K562 (cell line): ENCODE results near the gene TOMT. TPM values are rescaled to one million over a fixed set of nuclear protein-coding genes. Genes with fewer than 3 reads are reported as not detected.

Experiments used
- ATAC-seq: fragments of 200-7000 bp; cut with Tn5 transposase; 3 replicates; pipeline ENCODE4 v1.9.1; 2020; ENCODE audit warnings: moderate library complexity
- BruUV-seq: library from RNA; stranded (reverse); fragments of 400-500 nt; replicated peaks from 2 replicates; lab custom pipeline; 2021; lab: Mats Ljungman, UMichigan
- CTCF ChIA-PET: fragments of 300-600 bp; formaldehyde crosslinking; extraction: SDS; loops from one replicate; lab custom pipeline; 2021; ENCODE audit warnings: low intra/inter-chr PET ratio; lab: Yijun Ruan, JAX
- POLR2A ChIA-PET: fragments of 300-600, 350-650 bp; sonication (Branson Sonifier 250); formaldehyde crosslinking; extraction: SDS; loops from one replicate; lab custom pipeline; 2021; ENCODE audit warnings: antibody characterized with exemption, inconsistent platforms; lab: Yijun Ruan, JAX
- DNase-seq, 4 experiments: peaks; one replicate each; pipeline versions ENCODE4 v3.0.0 to v3.0.0-alpha.2; 2011 to 2018; ENCODE audit warnings: low spot score in 3 of 4, mixed read lengths in 3 of 4; ENCODE audit errors: extremely low read depth in 1 of 4
- FAIRE-seq: peaks from 2 replicates; lab custom pipeline; 2011; peaks lifted over from hg19 to GRCh38; lab: Jason Lieb, UNC
- H2AFZ ChIP-seq: 2 replicates; pipeline ENCODE4 v1.6.0; 2011; ENCODE audit warnings: low read depth, low read length, control low read depth, inconsistent platforms
- H3K27ac ChIP-seq: fragments of 200-600 bp; 3 replicates; pipeline ENCODE4 v1.8.0; 2011; ENCODE audit warnings: low read depth, mild to moderate bottlenecking, control low read depth, inconsistent platforms, low read length, moderate library complexity, mixed read lengths; ENCODE audit errors: extremely low read depth
- H3K27me3 ChIP-seq, 2 experiments: fragments of 300-600 bp in 1 of 2; 2 replicates in 1 of 2; 3 replicates in 1 of 2; pipeline versions ENCODE4 v1.6.0 to v1.8.0; 2011; ENCODE audit warnings: inconsistent platforms in 2 of 2, low read length in 2 of 2, mild to moderate bottlenecking in 1 of 2, mixed read lengths in 1 of 2, moderate library complexity in 1 of 2; ENCODE audit not compliant: control insufficient read depth in 2 of 2, insufficient read depth in 2 of 2
- H3K36me3 ChIP-seq: fragments of 300-600 bp; 3 replicates; pipeline ENCODE4 v1.8.0; 2011; ENCODE audit warnings: mild to moderate bottlenecking, low read length, inconsistent platforms; ENCODE audit not compliant: control insufficient read depth, insufficient read depth
- H3K4me1 ChIP-seq, 2 experiments: fragments of 200-600 bp in 1 of 2; replicated peaks in 1 of 2; 2 replicates in 1 of 2; 3 replicates in 1 of 2; pipeline versions ENCODE4 v1.5.1 to v1.8.0; 2011; ENCODE audit warnings: inconsistent platforms in 2 of 2, low read length in 2 of 2, mild to moderate bottlenecking in 1 of 2, mixed read lengths in 1 of 2, moderate library complexity in 1 of 2; ENCODE audit not compliant: control insufficient read depth in 2 of 2, insufficient read depth in 2 of 2
- H3K4me2 ChIP-seq: 2 replicates; pipeline ENCODE4 v1.6.1; 2011; ENCODE audit warnings: low read length, control low read depth, inconsistent platforms, mixed read lengths; ENCODE audit not compliant: insufficient read depth
- H3K4me3 ChIP-seq: fragments of 200-600 bp; sonication (generic), shearing (Covaris generic); 2 replicates; pipeline ENCODE4 v1.5.1; 2016; ENCODE audit warnings: control low read depth, inconsistent platforms
- H3K79me2 ChIP-seq: fragments of 200-600 bp; 3 replicates; pipeline ENCODE4 v1.8.0; 2011; ENCODE audit warnings: low read length, inconsistent platforms; ENCODE audit not compliant: control insufficient read depth, insufficient read depth
- H3K9ac ChIP-seq, 2 experiments: 2 replicates each; pipeline versions ENCODE4 v1.6.0 to v1.6.1; 2011; ENCODE audit warnings: low read depth in 2 of 2, low read length in 2 of 2, control low read depth in 1 of 2, inconsistent platforms in 1 of 2, mild to moderate bottlenecking in 1 of 2, mixed read lengths in 1 of 2; ENCODE audit not compliant: insufficient read depth in 1 of 2
- H3K9me1 ChIP-seq: one replicate; pipeline ENCODE4 v1.6.0; 2011; ENCODE audit warnings: inconsistent platforms, mild to moderate bottlenecking, low read length, moderate library complexity; ENCODE audit not compliant: control insufficient read depth, insufficient read depth
- H3K9me3 ChIP-seq: replicated peaks from 2 replicates; pipeline ENCODE4 v1.5.1; 2011; ENCODE audit warnings: low read depth, low read length, inconsistent platforms; ENCODE audit not compliant: control insufficient read depth, insufficient read depth
- H4K20me1 ChIP-seq: replicated peaks from 2 replicates; pipeline ENCODE4 v1.6.1; 2011; ENCODE audit warnings: low read length, inconsistent platforms, mixed read lengths; ENCODE audit not compliant: control insufficient read depth, insufficient read depth
- FOXM1 ChIP-seq, 2 experiments: fragments of 450-650 bp in 1 of 2; sonication (generic) in 1 of 2; formaldehyde crosslinking in 1 of 2; IDR thresholded peaks; 2 replicates each; pipeline versions ENCODE4 v1.6.1 to v1.9.0; 2017 to 2022; ENCODE audit warnings: low read depth in 2 of 2, mild to moderate bottlenecking in 2 of 2, missing genetic modification reagents in 1 of 2, moderate library complexity in 1 of 2
- NR2F6 ChIP-seq: fragments of 450-650 bp; formaldehyde crosslinking; IDR thresholded peaks from 2 replicates; pipeline ENCODE4 v1.4.0; 2020; ENCODE audit warnings: mild to moderate bottlenecking
- REST ChIP-seq, 2 experiments: fragments of 450-650 bp; formaldehyde crosslinking in 1 of 2; IDR thresholded peaks; 2 replicates each; pipeline versions ENCODE4 v1.4.0 to v1.6.1; 2014 to 2020; ENCODE audit warnings: mild to moderate bottlenecking in 2 of 2, borderline replicate concordance in 1 of 2, low read depth in 1 of 2
- TRIM24 ChIP-seq, 2 experiments: fragments of 450-650 bp; IDR thresholded peaks; 2 replicates each; pipeline ENCODE4 v1.6.1; 2016
- ZNF79 ChIP-seq: fragments of 250-450 bp; sonication (Bioruptor Pico); IDR thresholded peaks from 2 replicates; pipeline ENCODE4 v1.4.0; 2020; ENCODE audit warnings: low read depth, mild to moderate bottlenecking, moderate library complexity
- WGBS: fragments of 100-300 bp; shearing (Covaris generic); methylation state at CpG from one replicate; pipeline ENCODE4 v1.1.6; 2016; ENCODE audit warnings: low coverage, mixed read lengths; ENCODE audit not compliant: insufficient coverage; ENCODE audit errors: missing lambda C conversion rate; 5-methylcytosine and 5-hydroxymethylcytosine counted together
- in situ Hi-C: fragments of 300-500 bp; cut with MboI; formaldehyde crosslinking; loops from 4 replicates; pipeline ENCODE4 v1.15.0; 2018; ENCODE audit warnings: inconsistent platforms, mixed read lengths
- intact Hi-C: fragments of 100-400 bp; cut with micrococcal nuclease; formaldehyde crosslinking; loops from 2 replicates; pipeline ENCODE4 v1.14.2; 2022
- polyA plus RNA-seq, 8 experiments: library from polyadenylated mRNA; depleted of rRNA in 4 of 8; stranded (reverse) in 5 of 8; unstranded in 3 of 8; fragments of >200 nt; fragmentation: Nextera tagmentation in 2 of 8; fragmentation: Illumina TruSeq in 1 of 8; extraction: Ambion mirVana in 2 of 8; extraction: Trizol in 1 of 8; gene quantifications; 2 replicates each; pipeline versions ENCODE4 v1.2.1 to v1.2.3, GENCODE V29; 2011 to 2014; ENCODE audit warnings: inconsistent platforms in 1 of 8, missing spikeins in 1 of 8
- total RNA-seq, 7 experiments: library from RNA; depleted of rRNA in 6 of 7; stranded (reverse); fragments of >200 nt in 6 of 7; fragmentation: Illumina TruSeq in 2 of 7; extraction: Trizol in 2 of 7; gene quantifications; 2 replicates each; pipeline versions ENCODE4 v1.2.1 to v1.2.3, GENCODE V29; 2011 to 2021; ENCODE audit warnings: low replicate concordance in 1 of 7
- TF ChIP-seq, protein P1 (sequence below): fragments of 250-450 bp; sonication (Bioruptor Pico); IDR thresholded peaks from 2 replicates; pipeline ENCODE4 v1.8.0; 2022; ENCODE audit warnings: moderate library complexity, mild to moderate bottlenecking, inconsistent platforms

Gene TOMT
- total and polyA plus RNA-seq, 9 of the 15 experiments (the other 6 are each of a cell fraction or from before 2014, with no cell fraction given): not detected

GRCh38 chr11:72144807-72145565 is 39.3 kb downstream of the TOMT start (continued):
- TF ChIP-seq, protein P1, sequence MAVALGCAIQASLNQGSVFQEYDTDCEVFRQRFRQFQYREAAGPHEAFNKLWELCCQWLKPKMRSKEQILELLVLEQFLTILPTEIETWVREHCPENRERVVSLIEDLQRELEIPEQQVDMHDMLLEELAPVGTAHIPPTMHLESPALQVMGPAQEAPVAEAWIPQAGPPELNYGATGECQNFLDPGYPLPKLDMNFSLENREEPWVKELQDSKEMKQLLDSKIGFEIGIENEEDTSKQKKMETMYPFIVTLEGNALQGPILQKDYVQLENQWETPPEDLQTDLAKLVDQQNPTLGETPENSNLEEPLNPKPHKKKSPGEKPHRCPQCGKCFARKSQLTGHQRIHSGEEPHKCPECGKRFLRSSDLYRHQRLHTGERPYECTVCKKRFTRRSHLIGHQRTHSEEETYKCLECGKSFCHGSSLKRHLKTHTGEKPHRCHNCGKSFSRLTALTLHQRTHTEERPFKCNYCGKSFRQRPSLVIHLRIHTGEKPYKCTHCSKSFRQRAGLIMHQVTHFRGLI: no peak
- TF ChIP-seq ZNF79 (CRISPR knock-in tag) (no peak), NR2F6 (CRISPR knock-in tag) (no peak)
- TF ChIP-seq, all 486 proteins: peak for 0

- Histone ChIP-seq H3K27me3 (no peaks in the 10 kb centered on the region), H3K27ac (no peak overlapping the region), H3K9ac (no peak overlapping the region), H3K4me3 (no peak overlapping the region), H3K79me2 (no peaks in the 10 kb centered on the region), H3K9me1 (no peaks in the 10 kb centered on the region), H2AFZ (no peak overlapping the region), H3K9me3 (no peaks in the 10 kb centered on the region), H3K4me2 (no peak overlapping the region), H3K36me3 (no peaks in the 10 kb centered on the region), H3K4me1 (0 out of 5 replicates have a peak, but pooled peaks cover 0 to 3% of the 10 kb centered on the region in 2 experiments), H4K20me1 (no peaks in the 10 kb centered on the region)
- no peak for DNase-seq
- WGBS: 8% methylated on average over 2 of the region's 2 CpGs
- intact Hi-C loops (no loop called here), in situ Hi-C loops (no loop called here)
- CTCF ChIA-PET: interaction anchor here (0.6 kb wide), 1 partner anchor 121 kb away, joined by 3 read pairs; no protein-coding TSS in a partner anchor
- ATAC-seq: no peak
- peak; percentile 52 for TF ChIP-seq REST (IDR thresholded peaks at IDR 0.05; ENCODE audit: borderline replicate concordance)
- TF ChIP-seq REST (CRISPR knock-in tag; IDR thresholded peaks at IDR 0.05; ENCODE audit: low read depth): no peak
- peak; percentile 35 to 57; a peak in 3 of 4 replicates for TF ChIP-seq TRIM24 (IDR thresholded peaks at IDR 0.05)
- TF ChIP-seq FOXM1 (IDR thresholded peaks at IDR 0.05; ENCODE audit: low read depth): no peak
- TF ChIP-seq FOXM1 (CRISPR knock-in tag; IDR thresholded peaks at IDR 0.05; ENCODE audit: low read depth): no peak
- BruUV-seq: no TSS peak
- POLR2A ChIA-PET: interaction anchor here (0.6 kb wide), 1 partner anchor 73 kb away, joined by 3 read pairs; no protein-coding TSS in a partner anchor
- no peak for FAIRE-seq
Measured at GRCh38 chr11:72146625-72147024, 40.9 kb downstream of the TOMT start.
